ENCODE measurements around the gene VAC14.

GRCh38 chr16:70737377-70738082, 63.4 kb downstream of the VAC14 start:
- TF ChIP-seq POLR2AphosphoS5 (IDR thresholded peaks at IDR 0.05; ENCODE audit: low read depth, low read length) (no peak), TAF1 (IDR thresholded peaks at IDR 0.05; ENCODE audit: borderline replicate concordance, low read depth, low read length) (no peak), POLR2A (IDR thresholded peaks at IDR 0.05; ENCODE audit: low read depth, low read length) (no peak)
